DMS 273 (cell line): Measurements from ENCODE around the gene KRTAP9-6.
"Not testable (repeated sequence)": the region's sequence is repeated elsewhere in the genome, so short reads cannot be mapped to it uniquely, and the experiment has no call there.

Experiments
- DNase-seq: peaks from one replicate; lab custom pipeline; 2025; ENCODE audit not compliant: unreplicated experiment; lab: John Stamatoyannopoulos, UW

KRTAP9-6 gene, protein sequence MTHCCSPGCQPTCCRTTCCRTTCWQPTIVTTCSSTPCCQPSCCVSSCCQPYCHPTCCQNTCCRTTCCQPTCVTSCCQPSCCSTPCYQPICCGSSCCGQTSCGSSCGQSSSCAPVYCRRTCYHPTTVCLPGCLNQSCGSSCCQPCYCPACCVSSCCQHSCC

GRCh38 chr17:41265078-41265477, at the start of gene KRTAP9-6:
Gene KRTAP9-6 (plus strand): TSS chr17:41265378. CDS start chr17:41265378, 0 bp downstream.
- no peak for DNase-seq

GRCh38 chr17:41215681-41216080, 49.5 kb upstream of the KRTAP9-6 start:
- no peak for DNase-seq

GRCh38 chr17:41223821-41224220, 41.4 kb upstream of the KRTAP9-6 start:
- no peak for DNase-seq

GRCh38 chr17:41226051-41226450, 39.1 kb upstream of the KRTAP9-6 start:
- no peak for DNase-seq

DNA sequence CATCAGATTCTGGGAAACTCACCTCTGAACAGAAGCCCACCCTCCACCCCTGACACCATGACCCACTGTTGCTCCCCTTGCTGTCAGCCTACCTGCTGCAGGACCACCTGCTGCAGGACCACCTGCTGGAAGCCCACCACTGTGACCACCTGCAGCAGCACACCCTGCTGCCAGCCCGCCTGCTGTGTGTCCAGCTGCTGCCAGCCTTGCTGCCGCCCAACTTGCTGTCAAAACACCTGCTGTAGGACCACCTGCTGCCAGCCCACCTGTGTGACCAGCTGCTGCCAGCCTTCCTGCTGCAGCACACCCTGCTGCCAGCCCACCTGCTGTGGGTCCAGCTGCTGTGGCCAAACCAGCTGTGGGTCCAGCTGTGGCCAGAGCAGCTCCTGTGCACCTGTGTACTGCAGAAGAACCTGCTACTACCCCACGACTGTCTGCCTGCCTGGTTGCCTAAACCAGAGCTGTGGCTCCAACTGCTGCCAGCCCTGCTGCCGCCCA, 38.5 kb upstream of the KRTAP9-6 start, which contains the start of gene KRTAP9-2:
Gene KRTAP9-2 (plus strand): TSS at position 51 of the 498 bp plus-strand sequence. CDS start 7 bp downstream, at position 58.
- DNase-seq, result not testable (repeated sequence)

GRCh38 chr17:41230094-41230493, 35.1 kb upstream of the KRTAP9-6 start:
- no peak for DNase-seq

DNA sequence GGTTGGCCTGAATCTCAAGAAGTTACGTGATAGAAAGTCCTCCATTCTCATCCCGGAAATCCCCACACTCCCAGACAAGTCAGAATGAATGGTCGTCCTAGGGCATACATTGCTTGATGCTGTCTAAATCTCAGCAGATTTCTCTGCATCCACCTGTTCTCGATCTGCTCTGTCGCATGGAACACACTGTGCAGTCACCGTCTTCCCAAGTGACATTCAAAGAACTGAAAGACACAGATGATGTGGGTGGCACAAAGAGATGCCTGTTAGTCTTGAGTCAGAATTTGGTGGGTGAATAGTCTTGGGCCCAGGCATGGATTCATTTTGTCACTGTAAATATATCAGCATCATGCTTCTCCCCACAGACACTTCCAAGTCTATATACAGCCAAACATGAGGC, 33.4 kb upstream of the KRTAP9-6 start:
- DNase-seq, result no peak

DNA sequence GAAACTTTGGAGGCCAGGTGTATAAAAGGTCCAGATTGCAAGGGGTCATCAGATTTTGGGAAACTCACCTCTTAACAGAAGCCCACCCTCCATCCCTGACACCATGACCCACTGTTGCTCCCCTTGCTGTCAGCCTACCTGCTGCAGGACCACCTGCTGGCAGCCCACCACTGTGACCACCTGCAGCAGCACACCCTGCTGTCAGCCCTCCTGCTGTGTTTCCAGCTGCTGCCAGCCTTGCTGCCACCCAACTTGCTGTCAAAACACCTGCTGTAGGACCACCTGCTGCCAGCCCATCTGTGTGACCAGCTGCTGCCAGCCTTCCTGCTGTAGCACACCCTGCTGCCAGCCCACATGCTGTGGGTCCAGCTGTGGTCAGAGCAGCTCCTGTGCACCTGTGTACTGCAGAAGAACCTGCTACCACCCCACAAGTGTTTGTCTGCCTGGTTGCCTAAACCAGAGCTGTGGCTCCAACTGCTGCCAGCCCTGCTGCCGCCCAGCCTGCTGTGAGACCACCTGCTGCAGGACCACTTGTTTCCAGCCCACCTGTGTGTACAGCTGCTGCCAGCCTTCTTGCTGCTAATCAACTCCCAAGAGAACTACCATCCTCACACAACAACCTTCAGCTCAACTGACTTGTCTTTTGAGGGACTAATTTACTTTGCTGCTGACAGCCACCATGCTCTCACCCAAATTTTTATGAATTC, 32.6 kb upstream of the KRTAP9-6 start, which contains the start of gene KRTAP9-3:
Gene KRTAP9-3 (plus strand): TSS at position 51 of the 707 bp plus-strand sequence. CDS start 53 bp downstream, at position 104.
- peak; percentile 15 for DNase-seq

GRCh38 chr17:41237116-41237515, 28.1 kb upstream of the KRTAP9-6 start:
- DNase-seq, result not testable (repeated sequence)

- DNase-seq, result not testable (repeated sequence)
Observed at GRCh38 chr17:41237949-41238437, 27.2 kb upstream of the KRTAP9-6 start, which contains the start of gene KRTAP9-8. Gene KRTAP9-8 (plus strand): TSS chr17:41237999. CDS start chr17:41238052, 53 bp downstream.

DNA sequence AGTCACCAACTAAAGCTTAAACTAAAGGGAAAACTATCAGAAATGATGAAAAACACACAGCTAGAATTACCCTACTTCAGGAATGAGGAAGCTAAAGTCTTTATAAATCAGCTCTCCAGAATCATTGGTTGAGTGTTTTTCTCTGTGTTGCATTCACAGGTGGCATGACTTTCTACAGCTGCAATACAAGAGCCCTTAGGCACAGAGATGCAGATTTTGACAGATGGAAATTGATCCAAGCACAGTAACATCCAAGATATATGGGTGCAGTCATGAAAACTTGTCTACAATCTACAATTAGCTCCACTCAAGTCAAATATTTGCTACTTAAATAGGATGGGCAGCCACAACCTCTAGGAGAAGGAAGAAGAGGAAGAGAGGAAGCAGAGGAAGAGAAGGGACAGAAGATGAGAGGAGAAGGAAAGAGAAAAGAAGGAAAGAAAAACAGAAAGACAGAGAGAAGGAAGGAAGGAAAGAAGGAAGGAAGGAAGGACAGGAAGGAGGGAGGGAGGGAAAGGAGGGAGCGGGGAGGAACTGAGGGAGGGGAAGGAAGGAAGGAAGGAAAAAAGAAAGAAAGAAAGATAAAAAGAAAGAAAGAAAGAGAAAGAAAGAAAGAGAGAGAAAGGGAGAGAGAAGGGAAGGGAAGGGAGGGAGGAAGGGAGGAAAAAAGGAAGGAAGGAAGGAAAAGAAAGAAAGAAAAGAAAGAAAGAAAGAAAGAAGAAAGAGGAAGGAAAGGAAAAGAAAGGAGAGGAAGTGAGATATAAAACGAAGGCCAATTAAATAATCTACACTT, 18.0 kb upstream of the KRTAP9-6 start:
- DNase-seq, result not testable (repeated sequence)

- not testable (repeated sequence) for DNase-seq
Observed at GRCh38 chr17:41249637-41250240, 15.4 kb upstream of the KRTAP9-6 start, which contains the start of gene KRTAP9-4. Gene KRTAP9-4 (plus strand): TSS chr17:41249687. CDS start chr17:41249721, 34 bp downstream.

GRCh38 chr17:41251261-41251660, 13.9 kb upstream of the KRTAP9-6 start:
- no peak for DNase-seq

- DNase-seq, result no peak
Observed at GRCh38 chr17:41254861-41255260, 10.3 kb upstream of the KRTAP9-6 start.

- DNase-seq, result not testable (repeated sequence)
Observed at GRCh38 chr17:41255381-41256290, 9.5 kb upstream of the KRTAP9-6 start, which contains the start of gene KRTAP9-9. Gene KRTAP9-9 (plus strand): TSS chr17:41255384.

DNA sequence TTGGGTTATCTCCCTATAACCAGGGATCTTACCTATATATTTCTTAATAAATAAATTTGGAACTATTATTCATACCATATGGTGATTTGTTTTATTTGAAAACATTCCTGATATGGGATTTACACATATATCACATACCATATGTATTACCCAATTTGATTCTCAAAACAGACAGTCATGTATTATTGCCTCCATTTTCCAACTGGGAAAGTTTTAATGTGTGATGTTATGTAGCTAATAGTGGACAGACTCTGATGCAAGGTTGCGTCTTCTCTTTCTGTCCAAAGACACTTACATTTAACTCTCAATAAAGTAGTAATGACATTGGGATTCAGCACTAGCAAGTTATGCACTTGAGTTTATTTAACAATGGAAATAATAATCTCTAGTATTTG, 8.9 kb upstream of the KRTAP9-6 start:
- DNase-seq, result no peak

DNA sequence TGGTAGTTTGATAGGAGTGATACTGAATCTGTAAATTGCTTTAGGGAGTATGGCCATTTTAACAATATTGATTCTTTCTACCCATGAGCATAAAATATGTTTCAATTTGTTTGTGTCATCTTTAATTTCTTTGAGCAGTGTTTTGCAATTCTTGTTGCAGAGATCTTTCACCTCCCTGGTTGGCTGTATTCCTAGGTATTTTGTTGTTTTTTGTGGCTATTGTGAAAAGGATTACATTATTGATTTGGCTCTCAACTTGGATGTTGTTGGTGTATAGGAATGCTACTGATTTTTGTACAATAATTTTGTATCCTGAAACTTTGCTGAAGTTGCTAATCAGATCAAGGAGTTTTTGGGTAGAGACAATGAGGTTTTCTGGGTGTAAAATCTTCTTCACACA, 6.8 kb upstream of the KRTAP9-6 start:
- DNase-seq, result no peak

DNA sequence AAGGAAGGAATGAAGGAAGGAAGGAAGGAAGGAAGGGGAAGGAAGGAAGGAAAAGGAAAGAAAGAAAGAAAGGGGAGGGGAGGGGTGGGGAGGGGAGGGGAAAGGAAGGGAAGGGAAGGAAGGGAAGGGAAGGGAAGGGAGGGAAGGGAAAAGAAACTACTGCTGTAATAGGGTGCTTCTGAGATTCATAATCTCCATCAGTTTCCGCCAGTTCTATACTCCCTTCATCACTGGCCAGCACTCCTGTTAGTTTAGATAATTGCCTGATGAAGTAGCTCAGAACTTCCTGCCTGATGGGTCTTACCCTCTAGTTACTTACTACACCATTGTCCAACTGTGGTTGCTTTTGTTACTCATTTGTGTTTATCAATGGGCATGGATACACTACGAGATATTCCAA, 2.0 kb upstream of the KRTAP9-6 start:
- no peak for DNase-seq

DNA sequence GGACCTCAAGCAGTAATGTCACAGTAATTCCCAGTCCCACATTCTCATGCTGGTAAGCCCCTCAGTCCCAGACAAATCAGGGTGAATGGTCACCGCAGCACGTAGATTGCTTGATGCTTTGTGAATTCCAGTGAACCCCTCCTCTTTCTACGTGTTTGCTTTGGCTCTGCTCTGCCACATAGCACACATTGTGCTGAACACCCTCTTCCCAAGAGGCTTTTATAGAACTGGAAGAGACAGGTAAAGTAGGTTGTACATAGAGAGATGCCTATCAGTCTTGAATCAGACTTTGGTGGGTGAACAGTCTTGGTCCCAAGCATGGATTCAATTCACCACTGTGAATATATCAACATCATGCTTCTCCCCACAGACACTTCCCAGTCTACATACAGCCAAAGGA, 579 bp upstream of the KRTAP9-6 start:
- no peak for DNase-seq
